LHCN-M2 (cell line): Measurements from ENCODE around the gene SH3GL2. TPM values are rescaled to one million over a fixed set of nuclear protein-coding genes. Genes with fewer than 3 reads are reported as not detected.
A peak's percentile ranks its signal among the peaks of the same experiment; 100 is the strongest.

ENCODE experiments used
- DNase-seq: peaks from one replicate; pipeline ENCODE4 v3.0.0-alpha.2; 2012; ENCODE audit warnings: low read depth
- total RNA-seq: library from RNA; depleted of rRNA; stranded (reverse); fragments of >200 nt; gene quantifications from 2 replicates; pipeline ENCODE4 v1.2.3, GENCODE V29; 2014

Gene SH3GL2
- total RNA-seq, 1 experiment from 2014 or later: not detected

DNA sequence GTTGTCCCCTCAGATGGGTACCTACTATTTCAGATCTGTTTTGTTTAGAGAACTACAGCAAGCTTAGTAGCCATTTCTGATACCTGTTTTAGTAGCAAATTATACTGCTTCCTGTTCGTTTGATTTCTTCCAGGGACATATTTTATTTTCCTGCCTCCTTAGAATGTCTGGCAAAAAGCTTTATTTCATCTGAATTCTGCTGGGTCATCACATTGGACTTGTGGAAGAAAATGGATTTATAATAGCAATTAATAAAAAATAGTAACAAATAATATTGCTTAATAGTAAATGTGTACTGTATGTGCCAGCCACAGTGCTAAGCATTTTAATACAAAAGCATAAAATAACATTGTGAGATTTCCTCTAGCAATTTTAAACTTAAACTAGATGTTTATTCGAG, 79.4 kb downstream of the SH3GL2 start:
- no peak for DNase-seq

DNA sequence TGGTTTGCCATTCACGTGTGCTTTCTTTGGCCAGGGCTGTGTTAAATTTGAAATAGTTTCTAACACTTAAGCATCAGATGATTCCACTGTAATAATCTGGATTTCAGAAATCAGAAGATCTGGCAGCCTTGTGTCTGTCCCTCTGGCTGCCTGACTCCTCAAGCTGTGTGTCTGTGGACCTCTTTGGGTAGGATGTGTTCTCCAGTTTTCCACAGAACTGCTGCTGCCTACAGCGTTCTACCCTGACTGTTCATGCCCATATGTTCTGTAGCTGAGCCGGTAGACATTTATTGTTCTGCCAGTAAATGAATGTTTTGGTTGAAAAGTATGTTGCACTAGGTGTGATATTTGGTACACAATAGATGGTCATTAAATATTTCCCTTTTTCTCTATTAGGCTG, 81.3 kb downstream of the SH3GL2 start:
- DNase-seq: no peak

DNA sequence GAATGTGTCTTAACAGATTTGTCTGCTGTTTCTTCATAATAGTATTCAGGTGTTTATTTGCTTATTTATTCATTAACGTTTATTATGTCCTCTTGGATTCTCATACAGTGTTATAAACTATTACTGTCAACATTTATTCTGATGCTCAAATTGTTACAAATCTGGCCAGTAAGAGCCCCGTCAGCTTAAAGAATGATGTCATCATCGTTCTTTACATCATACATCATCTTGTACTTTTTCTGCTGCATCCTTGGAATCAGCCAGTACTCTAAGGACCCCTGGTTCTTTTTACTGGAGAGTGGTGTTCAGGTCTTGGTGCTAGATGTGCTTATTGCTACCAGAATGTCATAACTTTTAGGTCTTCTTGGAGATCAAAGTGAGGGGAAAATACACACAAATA, 86.6 kb downstream of the SH3GL2 start:
- no peak for DNase-seq

DNA sequence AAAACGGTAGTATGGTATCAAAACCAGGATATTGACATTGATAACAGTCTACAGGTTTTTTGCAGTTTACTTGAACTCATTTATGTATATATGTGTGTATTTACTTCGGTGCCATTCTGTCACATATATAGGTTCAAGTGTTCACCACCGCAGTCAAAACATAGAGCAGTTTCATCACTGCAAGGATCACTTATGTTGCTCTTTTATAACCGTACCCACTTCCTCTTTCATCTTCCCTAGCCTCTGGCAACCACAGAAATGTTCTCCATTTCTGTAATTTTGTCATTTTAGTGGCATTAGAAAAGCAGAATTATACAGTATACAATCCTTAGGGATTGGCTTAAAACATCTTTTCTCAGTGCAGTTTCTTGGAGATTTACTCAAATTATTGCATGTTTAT, 90.3 kb downstream of the SH3GL2 start:
- DNase-seq: no peak

DNA sequence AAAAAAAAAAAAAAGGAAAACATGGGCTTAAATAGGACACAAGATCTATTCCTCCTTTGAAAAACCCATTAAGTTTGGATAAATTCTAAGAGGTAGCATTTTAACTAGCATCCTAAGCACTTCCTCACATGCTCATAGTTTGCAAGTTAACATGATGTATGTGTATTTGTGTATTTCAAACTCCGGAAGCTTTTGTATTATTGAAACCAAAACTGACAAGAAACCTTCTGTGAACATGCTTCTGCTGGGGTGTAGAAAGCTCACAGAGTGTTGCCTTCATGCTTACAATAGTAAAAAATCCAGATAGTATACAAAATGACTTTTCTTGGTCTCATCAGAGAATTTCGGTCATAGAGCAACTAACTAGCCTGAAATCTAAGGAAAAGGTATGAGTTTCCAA, 103.8 kb downstream of the SH3GL2 start:
- DNase-seq: no peak

DNA sequence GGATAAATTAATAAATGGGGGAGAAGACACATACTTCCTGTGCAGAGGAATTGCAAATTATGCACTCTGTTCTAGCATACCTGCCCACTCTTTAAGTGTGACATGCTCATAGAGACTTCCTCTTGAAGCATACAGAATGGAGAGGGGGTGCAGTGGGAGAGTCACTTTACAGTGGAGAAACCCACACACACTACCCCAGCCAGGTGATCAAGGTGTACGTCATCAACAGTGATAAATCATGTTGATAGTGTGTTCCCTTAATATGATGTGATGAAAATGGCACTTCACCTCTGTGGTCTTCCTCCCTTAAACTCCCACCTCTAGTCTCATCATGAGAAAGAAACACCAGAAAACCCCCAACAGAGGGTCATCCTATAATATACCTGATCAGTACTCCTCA, 110.0 kb downstream of the SH3GL2 start:
- DNase-seq: no peak

DNA sequence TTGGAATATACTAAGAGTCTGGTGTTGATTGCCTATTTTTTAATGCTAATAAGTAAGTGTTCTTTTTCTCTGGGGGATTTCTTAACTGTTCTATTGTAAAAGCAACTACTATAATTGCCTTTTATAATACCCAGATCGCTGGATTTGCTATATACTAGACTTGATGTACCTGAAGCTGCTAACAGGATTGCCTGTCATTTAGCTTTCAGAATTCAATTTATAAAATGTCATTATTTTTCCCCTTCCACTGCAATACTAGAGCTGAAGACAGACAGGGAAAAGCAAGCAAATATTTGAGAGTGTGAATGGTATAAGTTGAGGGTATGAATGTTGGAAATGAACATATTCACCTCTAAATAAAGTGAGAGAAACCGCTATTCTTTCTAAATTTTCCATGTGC, 115.5 kb downstream of the SH3GL2 start:
- DNase-seq: no peak

DNA sequence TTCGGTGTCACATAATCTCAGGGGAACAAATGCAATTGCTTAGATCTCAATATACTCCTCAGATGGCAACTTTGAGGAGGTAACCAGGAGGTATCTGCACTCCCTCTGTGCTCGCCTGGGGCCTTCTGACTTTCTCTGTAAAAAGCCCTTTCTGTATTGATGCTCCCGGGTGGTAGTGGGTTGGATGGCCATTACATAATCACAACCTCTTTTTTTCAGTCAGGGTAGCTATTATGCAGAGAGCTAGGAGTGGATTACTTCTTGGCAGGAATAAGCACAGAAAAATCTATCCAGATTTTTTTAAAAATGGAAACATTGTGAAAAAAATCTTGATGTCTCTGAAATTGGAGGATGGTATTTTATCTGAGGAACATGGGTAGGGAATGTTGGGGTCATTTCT, 116.6 kb downstream of the SH3GL2 start:
- no peak for DNase-seq

DNA sequence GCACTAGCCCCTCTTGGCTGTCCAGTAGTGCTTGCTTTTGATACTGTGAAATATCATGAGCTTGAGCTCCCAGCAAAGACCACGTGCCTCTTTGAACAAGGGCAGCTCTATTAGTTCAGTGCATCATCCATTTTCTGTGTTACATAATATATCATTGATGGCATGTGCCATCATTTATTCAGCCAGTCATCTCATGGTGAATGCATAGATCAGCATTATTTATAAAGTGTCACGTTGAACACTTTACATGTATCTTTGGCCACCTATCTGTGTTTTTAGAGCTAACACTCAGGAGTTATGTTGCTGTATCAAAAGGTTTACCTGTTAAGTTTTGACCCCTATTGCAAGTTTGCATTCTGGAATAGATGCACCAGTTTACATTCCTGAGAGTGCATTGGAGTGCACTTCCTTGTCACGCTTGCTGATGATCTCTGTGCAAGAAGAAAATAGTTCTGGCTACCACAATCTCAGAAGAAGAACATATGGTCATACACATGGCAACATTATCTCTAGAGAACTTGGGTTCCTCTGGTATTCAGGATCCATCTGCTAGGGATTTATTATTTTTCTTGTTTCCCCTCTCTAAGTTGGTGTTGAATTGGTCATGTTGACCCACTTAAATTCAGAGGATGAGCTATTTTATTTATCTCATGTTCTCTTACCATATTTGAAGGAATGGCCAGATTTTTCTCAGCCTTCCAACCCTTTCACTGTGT, 120.9 kb downstream of the SH3GL2 start:
- no peak for DNase-seq

DNA sequence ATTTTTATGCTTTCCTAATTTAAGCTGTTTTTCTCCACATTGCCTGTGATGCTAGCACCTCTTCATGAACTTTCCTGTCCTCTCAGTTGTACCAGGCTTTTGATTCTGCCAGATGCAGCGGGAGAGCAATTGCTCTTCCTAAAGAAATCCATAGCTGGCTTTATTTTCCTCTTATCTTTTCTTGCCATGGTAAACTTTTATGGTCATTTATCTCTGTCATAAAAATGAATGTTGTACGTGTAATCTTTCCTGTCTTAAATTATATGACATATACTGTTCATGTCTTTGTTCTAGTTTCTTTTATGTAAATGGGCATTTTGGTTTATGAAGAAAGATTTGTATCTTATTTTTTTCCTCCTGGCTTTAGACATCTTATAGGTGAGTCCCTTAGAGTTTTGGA, 127.5 kb downstream of the SH3GL2 start:
- no peak for DNase-seq

DNA sequence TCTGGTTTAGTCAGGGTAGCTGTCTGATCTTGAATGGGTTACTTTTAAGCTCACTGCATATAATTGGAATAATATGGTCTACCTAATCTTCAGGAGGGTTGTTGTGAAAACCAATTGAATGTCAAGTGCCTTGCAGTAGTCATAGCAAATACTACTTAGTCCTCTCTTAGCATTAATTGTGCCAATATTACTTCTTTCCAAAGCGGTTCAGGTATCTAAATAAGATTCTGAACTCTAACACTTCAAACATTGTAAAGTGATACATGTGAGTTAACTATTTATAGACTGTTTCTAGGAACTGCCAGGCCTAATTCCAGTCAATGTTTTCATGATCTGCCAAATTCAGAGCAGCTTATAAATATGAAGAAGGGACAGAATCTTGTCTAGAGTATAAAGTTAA, 140.2 kb downstream of the SH3GL2 start:
- no peak for DNase-seq

DNA sequence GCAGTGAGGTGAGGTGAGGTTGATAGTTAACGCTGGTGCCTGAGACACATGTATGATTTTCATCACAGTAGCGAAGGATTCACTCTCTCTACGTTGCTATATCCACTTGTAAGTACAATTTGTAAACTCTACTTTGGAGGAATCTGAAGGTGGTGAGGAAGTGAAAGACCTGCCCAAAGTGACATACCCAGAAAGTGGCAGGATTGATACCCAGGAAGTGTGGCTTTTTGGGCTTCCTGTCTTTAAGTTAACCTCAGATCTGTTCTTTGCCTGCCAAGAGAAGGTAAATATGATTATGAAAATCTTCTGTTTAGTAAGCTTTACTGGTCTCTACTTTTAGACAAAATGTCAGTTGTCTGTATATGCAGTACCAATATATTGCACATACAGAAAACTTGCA, 143.1 kb downstream of the SH3GL2 start:
- DNase-seq: no peak

DNA sequence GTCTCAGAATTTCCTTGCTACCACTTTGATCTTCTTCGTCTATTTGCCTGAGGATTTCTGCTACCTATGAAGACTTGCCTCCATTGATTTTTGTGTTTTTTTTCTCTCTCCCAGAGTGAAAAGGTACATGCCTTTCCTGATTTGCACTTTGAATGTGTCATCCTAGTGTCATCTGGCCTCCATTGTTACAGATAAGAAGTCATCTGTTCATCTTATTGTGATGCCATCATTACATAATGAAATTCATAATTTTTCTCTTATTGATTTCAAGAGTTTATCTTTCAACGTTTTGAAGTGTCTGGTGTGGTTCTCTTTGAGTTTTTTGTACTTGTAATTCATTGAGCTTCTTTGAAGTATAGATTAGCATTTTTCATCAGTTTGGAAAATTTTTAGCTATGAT, 144.8 kb downstream of the SH3GL2 start:
- no peak for DNase-seq

DNA sequence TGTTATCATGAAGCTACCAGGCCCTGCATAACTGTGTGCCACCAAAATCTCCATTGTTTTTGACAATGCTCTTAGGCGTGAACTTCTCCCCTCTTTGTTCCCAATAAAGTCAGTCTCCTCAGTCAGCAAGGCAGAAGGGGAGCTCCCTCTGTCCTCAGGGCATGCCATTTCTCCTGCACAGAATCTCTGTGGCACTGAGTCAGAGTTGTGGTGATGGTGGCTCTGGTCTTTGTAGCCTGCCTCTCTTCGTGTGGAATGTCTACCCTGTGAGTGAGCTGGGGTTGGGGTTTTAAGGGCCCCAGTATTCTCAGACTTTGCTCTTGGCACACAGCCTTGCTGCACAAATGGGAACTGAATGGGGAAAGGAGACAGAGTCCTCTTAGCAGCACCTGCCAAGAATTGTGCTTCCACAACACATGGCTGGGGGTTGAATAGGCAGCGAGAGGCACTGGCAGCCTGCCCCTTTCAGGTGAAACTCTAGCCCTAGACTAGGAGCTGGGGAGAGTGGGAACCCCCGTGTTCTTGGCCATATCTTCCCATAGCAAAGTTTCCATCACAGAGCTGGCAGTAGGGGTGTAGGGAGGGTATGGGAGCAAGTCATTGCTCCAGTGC, 146.6 kb downstream of the SH3GL2 start:
- no peak for DNase-seq

DNA sequence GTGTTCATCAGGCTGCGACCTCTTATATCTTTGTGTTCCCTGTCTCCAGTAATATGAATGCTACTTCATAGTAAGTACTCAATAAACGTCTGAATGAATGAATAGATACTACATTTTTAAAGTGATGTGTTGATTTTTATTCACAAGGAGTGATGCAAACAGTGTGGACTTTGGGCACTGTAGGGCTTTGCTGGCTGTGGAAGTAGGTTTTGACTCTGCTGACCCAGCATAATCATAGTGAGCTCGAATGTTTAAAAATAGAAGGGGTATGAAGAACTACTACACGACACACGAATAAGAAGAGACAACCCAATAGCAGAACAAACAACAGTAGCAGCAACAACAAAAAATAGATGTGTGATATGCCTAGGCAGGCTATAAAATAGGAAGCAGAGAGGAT, 147.4 kb downstream of the SH3GL2 start:
- no peak for DNase-seq

DNA sequence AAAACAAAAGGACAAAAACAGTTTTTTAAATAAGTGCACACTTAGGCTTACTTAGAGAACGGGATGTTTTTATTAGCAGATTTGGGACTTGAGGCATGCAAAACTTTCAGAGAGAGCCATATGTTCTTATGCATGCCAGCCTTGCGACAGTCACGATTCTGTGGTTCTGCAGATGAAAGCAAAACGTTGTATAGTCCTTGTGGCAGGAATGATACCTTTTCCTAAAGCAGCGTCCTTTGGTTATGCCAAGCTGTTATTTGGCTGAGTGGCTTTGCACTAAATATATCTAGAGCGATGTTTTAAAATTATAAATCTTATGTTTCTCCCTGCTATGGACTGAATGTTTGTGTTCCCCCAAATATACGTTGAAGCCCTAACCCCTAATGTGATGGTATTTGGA, 152.0 kb downstream of the SH3GL2 start:
- no peak for DNase-seq

DNA sequence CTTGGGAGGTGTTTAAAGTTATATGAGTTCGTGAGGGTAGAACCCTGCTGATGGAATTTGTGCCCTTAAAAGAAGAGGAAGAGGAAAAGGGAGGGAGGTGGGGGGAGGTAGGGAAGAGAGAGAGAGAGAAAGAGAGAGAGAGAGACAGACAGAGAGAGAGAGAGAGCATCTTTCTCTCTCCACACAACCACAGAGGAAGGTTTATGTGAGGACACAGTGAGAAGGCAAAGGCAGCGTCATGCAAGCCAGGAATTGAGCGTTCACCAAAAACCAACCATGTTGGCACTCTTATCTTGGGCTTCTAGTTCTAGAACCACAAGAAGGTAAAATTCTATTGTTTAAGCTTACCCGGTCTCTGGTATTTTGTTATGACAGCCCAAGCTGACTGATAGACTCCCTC, 152.4 kb downstream of the SH3GL2 start:
- no peak for DNase-seq

DNA sequence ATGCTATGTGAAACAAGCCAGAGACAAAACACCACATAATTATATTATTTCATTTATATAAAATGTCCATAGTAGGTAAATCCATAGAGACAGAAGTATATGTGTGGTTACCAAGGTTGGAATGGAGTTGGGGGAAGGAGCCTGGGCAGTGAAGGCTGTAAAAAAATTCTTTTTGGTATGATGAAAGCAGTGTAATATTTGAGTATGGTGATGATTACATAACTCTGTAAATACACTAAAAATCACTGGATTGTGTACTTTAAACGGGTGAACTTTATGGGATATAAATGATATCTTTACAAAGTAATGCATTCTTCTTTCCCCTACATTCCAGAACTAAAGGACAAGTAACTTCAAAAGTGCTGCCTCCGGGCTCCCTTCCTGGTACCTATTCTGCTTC, 155.8 kb downstream of the SH3GL2 start:
- DNase-seq: no peak

DNA sequence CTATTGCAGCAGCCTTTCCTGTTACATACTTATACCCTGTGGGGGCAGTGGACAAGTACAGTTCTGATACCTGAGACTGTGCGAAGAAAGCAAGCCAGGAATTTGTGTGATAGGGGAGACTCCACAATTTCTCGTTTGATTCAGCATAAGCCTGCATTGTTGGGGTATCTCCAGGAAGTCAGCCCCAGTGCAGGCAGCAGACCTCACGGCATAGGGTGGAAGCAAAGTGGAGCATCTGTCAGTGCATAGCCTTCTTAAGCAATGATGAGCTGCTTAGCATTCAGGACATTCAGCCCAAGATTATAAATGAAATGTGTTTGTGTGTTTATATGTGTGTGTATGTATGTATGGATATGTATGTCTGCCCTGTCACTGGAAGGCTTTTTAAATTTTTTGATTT, 157.0 kb downstream of the SH3GL2 start:
- DNase-seq: no peak

DNA sequence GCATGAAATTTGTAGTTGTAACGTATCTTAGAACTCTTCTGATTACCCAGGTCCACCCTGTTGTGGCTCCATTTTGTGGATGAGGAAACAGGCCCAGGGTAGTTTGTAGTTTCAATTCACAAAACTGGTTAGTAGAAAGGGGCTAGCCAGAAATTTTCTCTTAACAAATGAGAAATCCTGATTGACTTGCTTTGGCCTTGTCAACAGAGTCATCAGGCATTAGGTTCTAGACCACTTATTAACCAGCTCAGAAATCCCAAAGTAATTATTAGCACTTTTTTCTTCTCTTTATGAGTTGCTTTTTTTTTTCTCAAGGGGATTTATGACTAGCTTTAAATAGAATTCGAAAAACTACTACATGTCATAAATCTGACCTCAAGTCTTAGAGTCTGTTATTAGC, 160.2 kb downstream of the SH3GL2 start:
- no peak for DNase-seq

DNA sequence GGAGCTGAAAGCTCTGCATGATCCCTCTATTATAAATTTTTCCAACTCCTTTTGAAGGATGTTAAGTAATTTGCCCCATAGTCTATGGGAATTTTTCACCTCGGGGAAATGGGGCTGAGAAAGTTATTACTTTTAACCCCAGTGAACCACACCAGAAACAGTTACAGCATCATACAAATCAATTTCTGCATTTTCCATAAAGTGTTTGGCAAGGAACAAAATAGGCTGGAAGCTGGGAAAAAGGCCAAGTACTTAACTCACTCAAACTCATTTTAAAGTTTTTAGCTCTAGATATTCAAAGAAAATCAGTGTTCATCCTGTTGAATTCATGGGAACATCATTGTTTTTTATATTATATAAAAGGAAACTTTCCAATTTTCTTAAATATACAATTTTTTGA, 160.9 kb downstream of the SH3GL2 start:
- no peak for DNase-seq

DNA sequence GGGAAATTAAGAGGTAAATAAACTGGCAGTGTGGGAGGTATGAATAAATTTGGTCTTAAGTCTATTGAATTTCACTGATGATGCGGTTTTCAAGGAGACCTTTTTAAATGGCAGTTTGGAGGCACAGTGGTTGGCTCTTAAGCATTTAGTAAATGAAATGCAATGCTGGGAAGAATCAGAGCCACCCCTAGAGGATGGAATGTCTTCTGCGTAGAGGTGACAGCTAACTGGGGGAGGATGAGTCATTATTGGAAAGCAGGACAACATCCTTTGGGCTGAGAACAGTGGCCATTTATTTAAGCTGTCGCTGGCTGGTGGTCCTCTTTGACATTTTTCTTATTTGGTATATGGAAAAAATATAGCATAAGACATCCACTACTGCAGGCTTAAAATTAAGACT, 163.2 kb downstream of the SH3GL2 start:
- DNase-seq: peak; percentile 1

DNA sequence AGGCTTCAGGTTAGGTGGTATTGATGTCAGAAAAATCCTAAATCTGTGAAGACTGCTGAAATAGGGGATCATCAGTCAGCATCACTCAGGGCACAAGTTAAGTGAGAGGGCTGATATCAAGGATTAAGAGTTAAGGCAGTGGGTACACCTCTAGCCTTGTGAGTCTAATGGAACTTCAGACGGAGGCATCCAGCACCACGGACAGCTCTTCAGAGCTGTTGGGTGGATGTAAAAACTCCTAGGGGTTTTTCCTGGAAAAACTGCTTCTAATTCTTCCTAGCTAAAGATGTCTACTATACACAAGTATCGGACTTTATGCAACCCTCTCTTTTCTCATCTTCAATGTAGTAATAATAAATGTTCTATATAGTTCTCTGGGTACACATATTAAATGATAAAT, 165.9 kb downstream of the SH3GL2 start:
- peak; percentile 20 for DNase-seq

DNA sequence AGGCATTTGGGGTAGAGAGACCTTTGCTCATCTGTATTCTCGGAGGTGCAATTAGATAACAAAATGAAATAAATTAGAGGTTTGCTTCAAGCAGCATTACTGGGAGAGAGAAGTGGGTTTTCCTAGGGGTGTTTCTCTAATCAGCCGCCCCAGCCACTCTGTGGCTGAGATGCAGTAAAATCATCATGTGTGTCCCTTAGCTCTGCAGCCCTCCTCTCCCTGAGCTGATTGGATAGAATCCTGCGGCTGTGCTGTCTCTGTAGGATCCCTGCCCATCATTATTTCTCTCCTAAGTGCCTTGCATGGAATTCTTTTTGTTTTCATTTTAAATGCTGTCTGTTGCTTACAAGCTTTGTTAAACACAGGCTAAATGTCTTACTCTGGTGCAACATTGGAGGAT, 171.4 kb downstream of the SH3GL2 start:
- no peak for DNase-seq
